A549 (cell line): ENCODE data around the gene SF3A2. TPM values are rescaled to one million over a fixed set of nuclear protein-coding genes. Genes with fewer than 3 reads are reported as not detected.
A peak's percentile ranks its signal among the peaks of the same experiment; 100 is the strongest.

Experiments
- ATAC-seq, 2 experiments: fragments of 200-7000 bp in 1 of 2; fragments of >200 bp in 1 of 2; cut with Nextera tagmentation in 1 of 2; cut with Tn5 transposase in 1 of 2; 3 replicates each; pipeline versions ENCODE4 v1.8.0 to v1.9.1; 2018 to 2020; ENCODE audit warnings: mild to moderate bottlenecking in 1 of 2, moderate library complexity in 1 of 2
- CTCF ChIA-PET: fragments of 300-600 bp; sonication (Branson Sonifier 250); formaldehyde crosslinking; extraction: SDS; loops from one replicate; lab custom pipeline; 2021; ENCODE audit warnings: antibody characterized with exemption, inconsistent platforms; lab: Yijun Ruan, JAX
- POLR2A ChIA-PET: fragments of 350-600 bp; formaldehyde crosslinking; extraction: SDS; loops from one replicate; lab custom pipeline; 2021; ENCODE audit warnings: antibody characterized with exemption, inconsistent platforms; lab: Yijun Ruan, JAX
- DNase-seq, 2 experiments: peaks; one replicate each; pipeline versions ENCODE4 v3.0.0 to v3.0.0-alpha.2; 2011 to 2016; ENCODE audit warnings: low read depth in 1 of 2, low spot score in 1 of 2
- FAIRE-seq: peaks from 2 replicates; lab custom pipeline; 2011; peaks lifted over from hg19 to GRCh38; lab: Jason Lieb, UNC
- H3K27ac ChIP-seq, 2 experiments: fragments of >200 bp; sonication (Bioruptor Twin); formaldehyde crosslinking; 3 replicates each; pipeline ENCODE4 v1.5.1; 2016 to 2017
- H3K4me1 ChIP-seq: fragments of >200 bp; sonication (Bioruptor Twin); formaldehyde crosslinking; 3 replicates; pipeline ENCODE4 v1.6.1; 2016
- H3K4me2 ChIP-seq: fragments of >200 bp; sonication (Bioruptor Twin); formaldehyde crosslinking; 3 replicates; pipeline ENCODE4 v1.6.1; 2016
- H3K4me3 ChIP-seq: fragments of >200 bp; sonication (Bioruptor Twin); formaldehyde crosslinking; 3 replicates; pipeline ENCODE4 v1.5.1; 2016
- H3K9me3 ChIP-seq: fragments of >200 bp; sonication (Bioruptor Twin); formaldehyde crosslinking; 3 replicates; pipeline ENCODE4 v1.6.1; 2016
- CBX2 ChIP-seq: fragments of 200-600 bp; sonication (generic); IDR thresholded peaks from 2 replicates; pipeline ENCODE4 v1.6.1; 2016; ENCODE audit warnings: low read depth, mild to moderate bottlenecking, borderline replicate concordance
- CBX8 ChIP-seq: fragments of 200-600 bp; sonication (generic); IDR thresholded peaks from 2 replicates; pipeline ENCODE4 v1.6.1; 2016
- CHD2 ChIP-seq: fragments of 150-350 bp; IDR thresholded peaks from 2 replicates; pipeline ENCODE4 v1.6.1; 2014; ENCODE audit warnings: low read length; ENCODE audit not compliant: partially characterized antibody
- CTCF ChIP-seq: fragments of >200 bp; sonication (Bioruptor Twin); formaldehyde crosslinking; IDR thresholded peaks from 3 replicates; pipeline ENCODE4 v1.5.1; 2016
- HEYL ChIP-seq: fragments of 250-450 bp; sonication (Bioruptor Pico); IDR thresholded peaks from 2 replicates; pipeline ENCODE4 v1.8.0; 2021; ENCODE audit warnings: mild to moderate bottlenecking, moderate library complexity
- JUNB ChIP-seq: fragments of >200 bp; sonication (Bioruptor Twin); formaldehyde crosslinking; IDR thresholded peaks from 2 replicates; pipeline ENCODE4 v1.6.1; 2016
- KDM5A ChIP-seq: fragments of 200-600 bp; sonication (generic); IDR thresholded peaks from 2 replicates; pipeline ENCODE4 v1.6.1; 2016; ENCODE audit warnings: antibody characterized with exemption, mild to moderate bottlenecking
- MYC ChIP-seq: IDR thresholded peaks from 2 replicates; pipeline ENCODE4 v1.6.1; 2012; ENCODE audit warnings: mild to moderate bottlenecking, inconsistent platforms, low read length, improper control_type of control experiment, borderline replicate concordance
- PHF8 ChIP-seq: fragments of 200-600 bp; sonication (generic); IDR thresholded peaks from 2 replicates; pipeline ENCODE4 v1.6.1; 2016; ENCODE audit warnings: low read depth, mild to moderate bottlenecking, antibody characterized with exemption, moderate library complexity, borderline replicate concordance
- POLR2AphosphoS2 ChIP-seq: conservative IDR thresholded peaks from 2 replicates; pipeline ENCODE4 v1.6.1; 2012; ENCODE audit warnings: low read length, improper control_type of control experiment, inconsistent platforms
- RCOR1 ChIP-seq: fragments of 150-350 bp; IDR thresholded peaks from 2 replicates; pipeline ENCODE4 v1.6.1; 2014; ENCODE audit warnings: antibody characterized with exemption, low read length, low read depth
- REST ChIP-seq: fragments of 200-600 bp; sonication (generic); IDR thresholded peaks from 2 replicates; pipeline ENCODE4 v1.6.1; 2016; ENCODE audit warnings: antibody characterized with exemption, mild to moderate bottlenecking, moderate library complexity
- RNF2 ChIP-seq: fragments of 200-600 bp; sonication (generic); IDR thresholded peaks from 2 replicates; pipeline ENCODE4 v1.6.1; 2016; ENCODE audit warnings: low read depth, mild to moderate bottlenecking, antibody characterized with exemption, moderate library complexity, borderline replicate concordance
- SREBF2 ChIP-seq: fragments of 450-650 bp; IDR thresholded peaks from 2 replicates; pipeline ENCODE4 v1.6.1; 2014; ENCODE audit warnings: mild to moderate bottlenecking, moderate library complexity
- TP53 ChIP-seq: fragments of 250-450 bp; sonication (Bioruptor Pico); IDR thresholded peaks from 2 replicates; pipeline ENCODE4 v1.5.0; 2021; ENCODE audit warnings: mild to moderate bottlenecking, moderate library complexity
- ZC3H11A ChIP-seq: fragments of 450-650 bp; IDR thresholded peaks from 2 replicates; pipeline ENCODE4 v1.6.1; 2014; ENCODE audit warnings: antibody characterized with exemption, mild to moderate bottlenecking
- WGBS: methylation state at CpG from one replicate; pipeline ENCODE4 v1.1.6; 2017; ENCODE audit errors: missing lambda C conversion rate; 5-methylcytosine and 5-hydroxymethylcytosine counted together
- polyA plus RNA-seq, 4 experiments: library from polyadenylated mRNA; depleted of rRNA in 3 of 4; stranded (reverse); fragments of >200 nt; fragmentation: RNase III in 1 of 4; extraction: RNeasy Plus Mini Kit Qiagen cat#74134 plus additional on column Dnase treatment in 1 of 4; gene quantifications; 2 replicates in 3 of 4; 3 replicates in 1 of 4; pipeline ENCODE4 v1.2.3, GENCODE V29; 2011 to 2017
- TF ChIP-seq, protein P1 (sequence below): fragments of >200 bp; sonication (Bioruptor Twin); formaldehyde crosslinking; IDR thresholded peaks from 2 replicates; pipeline ENCODE4 v1.6.1; 2016
- TF ChIP-seq, protein P2 (sequence below): fragments of >200 bp; sonication (Bioruptor Twin); formaldehyde crosslinking; IDR thresholded peaks from 3 replicates; pipeline ENCODE4 v1.6.1; 2016
- TF ChIP-seq, protein P3 (sequence below): IDR thresholded peaks from 2 replicates; pipeline ENCODE4 v1.6.1; 2012; ENCODE audit warnings: low read depth, borderline replicate concordance

SF3A2 gene
- polyA plus RNA-seq, 2 of the 4 experiments (the other 2 are of a cell fraction) = 11.9 to 68.2 TPM

GRCh38 chr19:2288818-2289713 lies 52.4 kb downstream of the SF3A2 start:
- ATAC-seq = no peak
- DNase-seq = no peak
- TF ChIP-seq HEYL (no peak), CBX2 (no peak), KDM5A (no peak), RNF2 (no peak), PHF8 (no peak), SREBF2 (no peak), JUNB (no peak), REST (no peak), CHD2 (no peak), CTCF (no peak), CBX8 (no peak), MYC (no peak), ZC3H11A (no peak), POLR2AphosphoS2 (no peak), TP53 (CRISPR knock-in tag) (no peak), RCOR1 (no peak)
- TF ChIP-seq, protein P1, sequence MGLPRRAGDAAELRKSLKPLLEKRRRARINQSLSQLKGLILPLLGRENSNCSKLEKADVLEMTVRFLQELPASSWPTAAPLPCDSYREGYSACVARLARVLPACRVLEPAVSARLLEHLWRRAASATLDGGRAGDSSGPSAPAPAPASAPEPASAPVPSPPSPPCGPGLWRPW = no peak
- TF ChIP-seq, protein P2, sequence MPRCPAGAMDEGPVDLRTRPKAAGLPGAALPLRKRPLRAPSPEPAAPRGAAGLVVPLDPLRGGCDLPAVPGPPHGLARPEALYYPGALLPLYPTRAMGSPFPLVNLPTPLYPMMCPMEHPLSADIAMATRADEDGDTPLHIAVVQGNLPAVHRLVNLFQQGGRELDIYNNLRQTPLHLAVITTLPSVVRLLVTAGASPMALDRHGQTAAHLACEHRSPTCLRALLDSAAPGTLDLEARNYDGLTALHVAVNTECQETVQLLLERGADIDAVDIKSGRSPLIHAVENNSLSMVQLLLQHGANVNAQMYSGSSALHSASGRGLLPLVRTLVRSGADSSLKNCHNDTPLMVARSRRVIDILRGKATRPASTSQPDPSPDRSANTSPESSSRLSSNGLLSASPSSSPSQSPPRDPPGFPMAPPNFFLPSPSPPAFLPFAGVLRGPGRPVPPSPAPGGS = no peak
- TF ChIP-seq, protein P3, sequence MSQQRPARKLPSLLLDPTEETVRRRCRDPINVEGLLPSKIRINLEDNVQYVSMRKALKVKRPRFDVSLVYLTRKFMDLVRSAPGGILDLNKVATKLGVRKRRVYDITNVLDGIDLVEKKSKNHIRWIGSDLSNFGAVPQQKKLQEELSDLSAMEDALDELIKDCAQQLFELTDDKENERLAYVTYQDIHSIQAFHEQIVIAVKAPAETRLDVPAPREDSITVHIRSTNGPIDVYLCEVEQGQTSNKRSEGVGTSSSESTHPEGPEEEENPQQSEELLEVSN = no peak
- TF ChIP-seq, all 56 proteins: peak for 0
- 77% methylated on average over 8 of the region's 28 CpGs for WGBS
- H3K4me3 ChIP-seq = peak overlapping the region; percentile 40; the same call in 2 of the 3 replicates
- H3K4me2 ChIP-seq = peak overlapping the region; percentile 88
- H3K4me1 ChIP-seq = peaks cover 5% of the 10 kb centered on the region; the same call in 2 of the 3 replicates
- H3K27ac ChIP-seq = no peak overlapping the region
- FAIRE-seq = no peak
- H3K9me3 ChIP-seq = no peaks in the 10 kb centered on the region
- POLR2A ChIA-PET = no interaction called here
- CTCF ChIA-PET = interaction anchor here (0.7 to 2.6 kb wide), 2 partner anchors 14 to 348 kb away, joined by 4 to 11 read pairs; no protein-coding TSS in a partner anchor
